DOHH2 (cell line): Measurements from ENCODE around the gene PCDHGC4.

ENCODE experiments used
- EZH2phosphoT487 ChIP-seq: fragments of 200-600 bp; sonication (generic); IDR thresholded peaks from 2 replicates; pipeline ENCODE4 v1.6.1; 2017; ENCODE audit warnings: borderline replicate concordance, mild to moderate bottlenecking, antibody characterized with exemption, low read length, moderate library complexity, mixed read lengths
- TF ChIP-seq, protein P1 (sequence below): fragments of 200-600 bp; sonication (generic); IDR thresholded peaks from one replicate; pipeline ENCODE4 v1.5.1; 2014; ENCODE audit warnings: antibody characterized with exemption, mild to moderate bottlenecking, low read depth, low read length; ENCODE audit not compliant: poor library complexity, severe bottlenecking

DNA sequence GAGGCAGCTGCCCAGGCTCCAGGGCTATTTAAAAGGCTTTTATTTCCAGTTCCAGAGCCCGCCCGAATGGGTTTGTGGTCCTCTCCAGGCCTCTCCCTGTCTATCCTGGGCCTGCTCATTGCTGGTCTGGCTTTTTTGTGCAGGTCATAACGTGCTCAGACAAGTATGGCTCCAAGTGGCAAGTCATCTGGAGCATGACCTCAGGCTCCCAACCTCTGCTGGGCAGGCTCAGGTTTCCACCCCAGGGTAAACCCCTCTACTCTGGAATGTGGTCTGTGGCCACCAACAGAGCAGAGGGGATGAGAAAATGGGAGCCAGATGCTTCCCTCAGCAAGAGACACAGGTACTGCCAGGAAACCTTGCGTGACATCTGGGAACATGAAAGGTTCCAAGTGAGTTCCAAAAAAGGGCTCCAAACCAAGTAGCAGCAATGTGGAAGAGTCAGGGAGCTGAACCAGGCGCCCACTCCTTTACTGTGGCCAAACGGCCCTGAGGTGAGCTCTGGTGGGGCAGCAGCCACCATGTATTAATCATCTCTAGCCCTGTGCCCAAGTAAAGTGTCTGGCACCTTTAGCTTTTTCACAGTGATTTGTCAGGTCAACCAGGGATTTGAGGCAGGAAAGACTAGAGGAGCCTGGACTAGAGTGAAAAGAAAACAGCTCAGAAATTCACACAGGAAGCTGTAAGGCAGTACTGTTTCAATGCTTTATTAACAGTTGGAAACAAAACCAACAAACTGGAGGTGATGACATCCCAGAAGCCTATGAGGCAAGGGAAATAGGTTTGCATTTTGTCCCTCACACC lies 29.7 kb downstream of the PCDHGC4 start:
- TF ChIP-seq, protein P1, sequence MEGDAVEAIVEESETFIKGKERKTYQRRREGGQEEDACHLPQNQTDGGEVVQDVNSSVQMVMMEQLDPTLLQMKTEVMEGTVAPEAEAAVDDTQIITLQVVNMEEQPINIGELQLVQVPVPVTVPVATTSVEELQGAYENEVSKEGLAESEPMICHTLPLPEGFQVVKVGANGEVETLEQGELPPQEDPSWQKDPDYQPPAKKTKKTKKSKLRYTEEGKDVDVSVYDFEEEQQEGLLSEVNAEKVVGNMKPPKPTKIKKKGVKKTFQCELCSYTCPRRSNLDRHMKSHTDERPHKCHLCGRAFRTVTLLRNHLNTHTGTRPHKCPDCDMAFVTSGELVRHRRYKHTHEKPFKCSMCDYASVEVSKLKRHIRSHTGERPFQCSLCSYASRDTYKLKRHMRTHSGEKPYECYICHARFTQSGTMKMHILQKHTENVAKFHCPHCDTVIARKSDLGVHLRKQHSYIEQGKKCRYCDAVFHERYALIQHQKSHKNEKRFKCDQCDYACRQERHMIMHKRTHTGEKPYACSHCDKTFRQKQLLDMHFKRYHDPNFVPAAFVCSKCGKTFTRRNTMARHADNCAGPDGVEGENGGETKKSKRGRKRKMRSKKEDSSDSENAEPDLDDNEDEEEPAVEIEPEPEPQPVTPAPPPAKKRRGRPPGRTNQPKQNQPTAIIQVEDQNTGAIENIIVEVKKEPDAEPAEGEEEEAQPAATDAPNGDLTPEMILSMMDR = no peak
- TF ChIP-seq EZH2phosphoT487 = no peak
